ENCODE results near the gene CTBP2. TPM values are rescaled to one million over a fixed set of nuclear protein-coding genes. Genes with fewer than 3 reads are reported as not detected.

The CTBP2 gene
- total and polyA plus RNA-seq, 10 of the 15 experiments (the other 5 are each of a cell fraction or from before 2014, with no cell fraction given), result 0.02 to 0.72 (median 0.06) TPM; not detected in 2

GRCh38 chr10:124953421-124953820 is 206.9 kb downstream of the CTBP2 start (continued):
- TF ChIP-seq, protein P1, sequence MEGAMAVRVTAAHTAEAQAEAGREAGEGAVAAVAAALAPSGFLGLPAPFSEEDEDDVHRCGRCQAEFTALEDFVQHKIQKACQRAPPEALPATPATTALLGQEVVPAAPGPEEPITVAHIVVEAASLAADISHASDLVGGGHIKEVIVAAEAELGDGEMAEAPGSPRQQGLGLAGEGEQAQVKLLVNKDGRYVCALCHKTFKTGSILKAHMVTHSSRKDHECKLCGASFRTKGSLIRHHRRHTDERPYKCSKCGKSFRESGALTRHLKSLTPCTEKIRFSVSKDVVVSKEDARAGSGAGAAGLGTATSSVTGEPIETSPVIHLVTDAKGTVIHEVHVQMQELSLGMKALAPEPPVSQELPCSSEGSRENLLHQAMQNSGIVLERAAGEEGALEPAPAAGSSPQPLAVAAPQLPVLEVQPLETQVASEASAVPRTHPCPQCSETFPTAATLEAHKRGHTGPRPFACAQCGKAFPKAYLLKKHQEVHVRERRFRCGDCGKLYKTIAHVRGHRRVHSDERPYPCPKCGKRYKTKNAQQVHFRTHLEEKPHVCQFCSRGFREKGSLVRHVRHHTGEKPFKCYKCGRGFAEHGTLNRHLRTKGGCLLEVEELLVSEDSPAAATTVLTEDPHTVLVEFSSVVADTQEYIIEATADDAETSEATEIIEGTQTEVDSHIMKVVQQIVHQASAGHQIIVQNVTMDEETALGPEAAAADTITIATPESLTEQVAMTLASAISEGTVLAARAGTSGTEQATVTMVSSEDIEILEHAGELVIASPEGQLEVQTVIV (IDR thresholded peaks at IDR 0.05; ENCODE audit: borderline replicate concordance, partially characterized antibody), result no peak
- TF ChIP-seq RELB (IDR thresholded peaks at IDR 0.05; ENCODE audit: low read depth) (no peak), BCL11A (IDR thresholded peaks at IDR 0.05; ENCODE audit: low read depth, low read length) (no peak)

- ChIA-PET CTCF (no interaction called here), POLR2A (interaction anchor here (0.9 to 1.3 kb wide), 2 partner anchors 10 to 16 kb away, joined by 3 to 4 read pairs; no protein-coding TSS in a partner anchor), SMC1A (ENCODE audit: uncharacterized antibody, unreplicated experiment) (interaction anchor here (0.8 kb wide), 1 partner anchor 9 kb away, joined by 3 read pairs; no protein-coding TSS in a partner anchor), RAD21 (ENCODE audit: unreplicated experiment) (no interaction called here)
- H2AFZ ChIP-seq (ENCODE audit: control insufficient read depth, low read depth, low read length), result no peak overlapping the region
- no TSS peak for BruUV-seq (replicated peaks)
- H4K20me1 ChIP-seq (ENCODE audit: control insufficient read depth, insufficient read depth), result 0 out of 2 replicates have a peak, but pooled peaks cover 2% of the 10 kb centered on the region
- FAIRE-seq (no peak), ATAC-seq (no peak), DNase-seq (ENCODE audit: low read depth, low spot score) (no peak)
- no peaks in the 10 kb centered on the region for H3K4me1 ChIP-seq (ENCODE audit: control insufficient read depth, insufficient read depth, low read length)
- H3K36me3 ChIP-seq (ENCODE audit: control insufficient read depth in 2 of 2, insufficient read depth in 2 of 2, low read length in 1 of 2), result peaks cover 0 to 8% of the 10 kb centered on the region in 2 experiments; a peak in 1 of 4 replicates
- H3K27ac ChIP-seq (ENCODE audit: control insufficient read depth, insufficient read depth), result no peak overlapping the region
- in situ Hi-C loops (cut with MboI) (no loop called here), intact Hi-C loops (cut with micrococcal nuclease; ENCODE audit: unreplicated experiment) (no loop called here)
- no peak overlapping the region for H3K4me2 ChIP-seq (ENCODE audit: control insufficient read depth, insufficient read depth)
- no peaks in the 10 kb centered on the region for H3K9me3 ChIP-seq (replicated peaks; ENCODE audit: control insufficient read depth, insufficient read depth, low read length)
- no peaks in the 10 kb centered on the region for H3K27me3 ChIP-seq (replicated peaks in 1 of 2; ENCODE audit: control insufficient read depth in 2 of 2, insufficient read depth in 2 of 2, low read length in 1 of 2)
- peaks cover 13% of the 10 kb centered on the region for H3K79me2 ChIP-seq (ENCODE audit: control insufficient read depth, insufficient read depth, low read length)
- WGBS (ENCODE audit: insufficient coverage, insufficient replicate concordance, low lambda C conversion rate, missing lambda C conversion rate), result 98% methylated on average over 6 of the region's 6 CpGs
- no peak overlapping the region for H3K4me3 ChIP-seq
- H3K9ac ChIP-seq (ENCODE audit: control insufficient read depth, insufficient read depth, low read length), result no peak overlapping the region
- TF ChIP-seq GABPA (IDR thresholded peaks at IDR 0.05; ENCODE audit: low read depth) (no peak), TCF12 (IDR thresholded peaks at IDR 0.05; ENCODE audit: low read depth, low read length) (no peak), BRCA1 (IDR thresholded peaks at IDR 0.05; ENCODE audit: low read depth, low read length) (no peak), ETV6 (conservative IDR thresholded peaks at IDR 0.05 in 1 of 2, IDR thresholded peaks at IDR 0.05 in 1 of 2; ENCODE audit: borderline replicate concordance in 1 of 2, low read depth in 1 of 2) (no peak), NKRF (conservative IDR thresholded peaks at IDR 0.05) (no peak), POU2F2 (IDR thresholded peaks at IDR 0.05; ENCODE audit: borderline replicate concordance, low read depth, low read length) (no peak), FOS (IDR thresholded peaks at IDR 0.05; ENCODE audit: borderline replicate concordance, extremely low read depth, insufficient read length) (no peak), SMC3 (IDR thresholded peaks at IDR 0.05; ENCODE audit: borderline replicate concordance, low read length) (no peak), NR2C2 (IDR thresholded peaks at IDR 0.05; ENCODE audit: borderline replicate concordance, control insufficient read depth, insufficient read length, low read depth) (no peak), NR2C1 (IDR thresholded peaks at IDR 0.05) (no peak), JUNB (IDR thresholded peaks at IDR 0.05) (no peak), ZNF24 (IDR thresholded peaks at IDR 0.05) (no peak)
Observed at GRCh38 chr10:124952123-124952522, 208.2 kb downstream of the CTBP2 start.

All from GM12878 (cell line).